MG63 (cell line): ENCODE data around the gene SSBP3. TPM values are rescaled to one million over a fixed set of nuclear protein-coding genes. Genes with fewer than 3 reads are reported as not detected.

ENCODE experiments used
- DNase-seq: peaks from one replicate; pipeline ENCODE4 v3.0.0-alpha.2; 2020
- H3K27me3 ChIP-seq: fragments of 250-450 bp; sonication (Bioruptor Pico); 2 replicates; pipeline ENCODE4 v1.5.1; 2020; ENCODE audit warnings: mild to moderate bottlenecking, moderate library complexity
- H3K36me3 ChIP-seq: fragments of 250-450 bp; sonication (Bioruptor Pico); 2 replicates; pipeline ENCODE4 v1.5.1; 2020; ENCODE audit warnings: mild to moderate bottlenecking, moderate library complexity
- H3K4me3 ChIP-seq: fragments of 250-450 bp; sonication (Bioruptor Pico); 2 replicates; pipeline ENCODE4 v1.5.1; 2020; ENCODE audit warnings: mild to moderate bottlenecking, moderate library complexity
- H3K9me3 ChIP-seq: fragments of 250-450 bp; sonication (Bioruptor Pico); 2 replicates; pipeline ENCODE4 v1.5.1; 2020; ENCODE audit warnings: mild to moderate bottlenecking, moderate library complexity
- total RNA-seq: library from RNA; depleted of rRNA; stranded (reverse); fragments of >200 nt; shearing (Covaris generic); gene quantifications from 2 replicates; pipeline ENCODE4 v1.2.3, GENCODE V29; 2014; ENCODE audit warnings: low replicate concordance

Gene SSBP3
- total RNA-seq, 1 experiment from 2014 or later, result 15.9 TPM

GRCh38 chr1:54318246-54318814 lies 87.9 kb downstream of the SSBP3 start:
- DNase-seq, result no peak
- H3K27me3 ChIP-seq, result no peaks in the 10 kb centered on the region
- no peaks in the 10 kb centered on the region for H3K36me3 ChIP-seq
- H3K9me3 ChIP-seq, result no peaks in the 10 kb centered on the region
- H3K4me3 ChIP-seq, result no peak overlapping the region

DNA sequence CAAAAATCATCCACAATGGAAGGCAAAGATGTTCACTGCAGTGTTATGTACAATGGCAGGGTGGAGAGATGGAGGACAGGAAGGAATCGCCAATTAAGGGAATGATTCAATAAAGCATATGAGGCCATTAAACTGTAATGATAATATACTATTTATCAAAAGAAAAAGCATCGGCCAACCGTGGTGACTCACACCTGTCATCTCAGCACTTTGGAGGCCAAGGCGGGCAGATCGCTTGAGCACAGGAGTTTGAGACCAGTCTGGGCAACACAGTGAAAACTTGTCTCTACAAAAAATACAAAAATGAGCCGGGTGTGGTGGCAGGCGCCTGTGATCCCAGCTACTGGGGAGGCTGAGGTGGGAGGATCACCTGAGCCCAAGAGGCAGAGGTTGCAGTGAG lies 89.1 kb downstream of the SSBP3 start:
- Histone ChIP-seq H3K4me3 (no peak overlapping the region), H3K9me3 (no peaks in the 10 kb centered on the region), H3K36me3 (no peaks in the 10 kb centered on the region), H3K27me3 (no peaks in the 10 kb centered on the region)
- peak; percentile 11 for DNase-seq

DNA sequence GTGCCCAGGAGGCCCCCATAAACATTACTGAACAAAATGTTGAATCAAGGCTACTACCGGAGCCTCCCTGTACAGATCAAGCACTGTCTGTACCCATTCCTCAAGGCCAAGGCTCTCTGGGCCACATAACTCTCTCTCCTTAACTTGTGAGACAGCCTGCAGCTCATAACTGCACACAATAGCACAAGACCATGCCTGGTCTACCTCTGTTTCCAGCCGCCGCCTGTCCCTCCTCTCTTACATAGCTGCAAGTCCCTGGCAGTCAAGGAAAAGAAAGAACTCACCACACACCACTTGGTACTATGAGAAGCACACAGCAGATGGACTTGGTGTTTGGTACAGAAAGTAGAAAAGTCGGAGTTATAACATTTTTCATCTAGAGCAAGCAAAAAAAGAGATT lies 91.1 kb downstream of the SSBP3 start:
- no peak for DNase-seq
- H3K27me3 ChIP-seq, result no peaks in the 10 kb centered on the region
- no peaks in the 10 kb centered on the region for H3K9me3 ChIP-seq
- no peak overlapping the region for H3K4me3 ChIP-seq
- no peaks in the 10 kb centered on the region for H3K36me3 ChIP-seq

DNA sequence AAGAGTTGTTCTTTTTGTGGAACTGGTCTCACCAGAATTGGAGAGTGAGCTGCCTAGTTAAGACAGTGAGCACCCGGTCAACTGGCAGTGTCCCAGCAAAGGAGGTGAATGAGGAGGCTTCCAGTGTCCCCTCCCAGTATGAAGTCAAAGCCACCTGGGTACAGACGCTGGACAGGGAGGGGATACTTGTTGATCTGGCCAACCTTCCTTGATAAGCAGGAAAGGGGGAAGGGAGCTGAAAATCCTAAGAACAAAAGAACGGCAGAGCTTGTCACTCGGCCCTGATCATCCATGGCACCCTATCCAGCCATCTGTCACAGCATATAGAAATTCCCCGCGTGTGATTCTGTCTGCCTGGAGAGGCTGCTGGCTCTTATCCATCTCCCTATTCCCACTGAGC lies 91.5 kb downstream of the SSBP3 start:
- no peak overlapping the region for H3K4me3 ChIP-seq
- no peak for DNase-seq

DNA sequence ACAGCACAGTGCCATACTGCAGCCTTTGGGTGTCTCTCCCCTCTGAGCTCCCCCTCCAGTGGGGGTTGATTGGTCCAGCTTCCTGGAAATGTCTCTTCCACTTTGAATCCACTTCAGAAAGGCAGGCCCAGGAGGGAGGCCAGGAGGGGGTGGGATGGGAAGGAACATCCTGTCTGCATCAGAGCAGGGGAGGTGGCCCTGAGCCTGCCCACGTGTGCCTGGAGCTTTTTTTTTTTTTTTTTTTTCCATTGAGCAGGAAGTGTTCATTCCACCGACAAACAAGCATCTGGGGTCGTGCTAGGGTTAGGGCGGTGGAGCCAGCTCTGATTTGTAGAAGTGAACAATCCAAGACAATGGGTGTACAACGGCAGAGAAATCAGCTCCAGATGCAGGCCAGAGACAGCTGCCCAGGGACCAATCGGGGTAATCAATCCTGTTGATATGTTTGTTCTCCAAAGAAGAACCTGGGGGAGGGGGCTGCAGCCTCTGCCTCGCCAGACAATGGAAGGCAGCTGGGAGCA lies 93.3 kb downstream of the SSBP3 start:
- Histone ChIP-seq H3K27me3 (no peaks in the 10 kb centered on the region), H3K9me3 (no peaks in the 10 kb centered on the region), H3K36me3 (no peaks in the 10 kb centered on the region), H3K4me3 (no peak overlapping the region)
- peak; percentile 54 for DNase-seq

More for the DNA sequence above, 91.5 kb downstream of the SSBP3 start:
- H3K9me3 ChIP-seq, result no peaks in the 10 kb centered on the region
- H3K36me3 ChIP-seq, result no peaks in the 10 kb centered on the region
- H3K27me3 ChIP-seq, result no peaks in the 10 kb centered on the region

DNA sequence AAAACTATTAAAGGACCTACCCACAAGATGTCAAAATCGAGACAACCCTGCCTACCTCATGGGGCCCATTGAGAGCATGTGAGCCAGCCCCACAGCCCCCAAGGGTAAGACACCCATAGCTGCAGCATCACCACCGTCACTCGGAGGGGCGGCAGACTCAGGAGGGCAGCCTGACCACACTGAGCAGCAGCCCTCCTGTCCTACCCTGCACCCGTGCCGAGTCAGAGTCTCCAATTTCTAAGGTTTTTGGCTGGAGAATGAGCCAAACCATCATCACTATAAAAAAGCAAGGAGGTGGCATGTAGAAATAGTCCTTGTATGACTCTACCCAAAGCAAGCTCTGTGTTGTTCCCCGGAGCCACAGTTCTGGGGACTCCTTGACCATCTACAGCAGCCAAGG lies 94.7 kb downstream of the SSBP3 start:
- no peaks in the 10 kb centered on the region for H3K27me3 ChIP-seq
- H3K36me3 ChIP-seq, result no peaks in the 10 kb centered on the region
- no peaks in the 10 kb centered on the region for H3K9me3 ChIP-seq
- no peak for DNase-seq
- no peak overlapping the region for H3K4me3 ChIP-seq

- no peak for DNase-seq
- Histone ChIP-seq H3K9me3 (no peaks in the 10 kb centered on the region), H3K4me3 (no peak overlapping the region), H3K27me3 (no peaks in the 10 kb centered on the region), H3K36me3 (no peaks in the 10 kb centered on the region)
Observed at GRCh38 chr1:54310439-54311328, 95.5 kb downstream of the SSBP3 start.

GRCh38 chr1:54309631-54310366 lies 96.4 kb downstream of the SSBP3 start:
- Histone ChIP-seq H3K4me3 (no peak overlapping the region), H3K36me3 (no peaks in the 10 kb centered on the region), H3K9me3 (no peaks in the 10 kb centered on the region), H3K27me3 (no peaks in the 10 kb centered on the region)
- DNase-seq, result no peak

DNA sequence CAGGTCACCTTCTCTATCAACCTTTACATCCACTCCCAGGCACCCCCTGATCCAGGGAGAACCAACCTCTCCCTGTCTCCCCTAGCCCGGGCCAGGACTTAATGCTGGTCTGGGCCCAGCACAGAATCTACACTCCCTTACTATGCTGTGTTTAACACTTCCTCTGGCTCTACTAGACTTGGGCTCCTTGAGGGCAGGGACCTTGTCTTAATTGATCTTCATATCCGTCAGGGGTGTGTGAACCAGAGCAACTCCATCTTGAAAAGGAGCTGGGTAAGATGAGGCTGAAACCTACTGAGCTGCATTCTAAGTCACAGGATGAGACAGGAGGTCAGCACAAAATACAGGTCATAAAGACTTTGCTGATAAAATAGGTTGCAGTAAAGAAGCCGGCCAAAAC lies 98.9 kb downstream of the SSBP3 start:
- no peaks in the 10 kb centered on the region for H3K9me3 ChIP-seq
- no peaks in the 10 kb centered on the region for H3K36me3 ChIP-seq
- H3K4me3 ChIP-seq, result no peak overlapping the region
- no peaks in the 10 kb centered on the region for H3K27me3 ChIP-seq
- no peak for DNase-seq

GRCh38 chr1:54305906-54306514 lies 100.2 kb downstream of the SSBP3 start:
- no peak for DNase-seq
- Histone ChIP-seq H3K27me3 (no peaks in the 10 kb centered on the region), H3K36me3 (no peaks in the 10 kb centered on the region), H3K4me3 (no peak overlapping the region), H3K9me3 (no peaks in the 10 kb centered on the region)

DNA sequence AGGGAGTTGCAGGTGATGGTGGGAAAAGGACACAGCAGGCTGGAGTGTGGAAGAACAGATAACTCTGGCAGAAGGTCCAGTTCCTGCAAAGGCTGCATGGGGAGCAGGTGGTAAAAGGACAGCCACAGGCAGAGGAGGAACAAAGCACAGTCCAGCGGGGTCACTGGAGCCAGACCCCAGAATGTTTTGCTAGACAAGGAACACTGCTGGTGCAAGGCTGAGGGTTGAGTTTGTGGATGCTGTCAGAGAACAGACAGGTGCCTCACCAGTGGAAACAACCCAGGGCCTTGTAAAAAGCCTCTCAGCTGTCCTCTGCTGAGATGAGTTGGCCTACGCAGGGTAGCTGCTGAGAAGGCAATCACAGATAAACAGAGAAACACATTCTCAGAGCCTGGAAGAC lies 101.7 kb downstream of the SSBP3 start:
- no peak for DNase-seq
- no peaks in the 10 kb centered on the region for H3K27me3 ChIP-seq
- H3K4me3 ChIP-seq, result no peak overlapping the region
- H3K36me3 ChIP-seq, result no peaks in the 10 kb centered on the region
- no peaks in the 10 kb centered on the region for H3K9me3 ChIP-seq

GRCh38 chr1:54302951-54303843 lies 103.0 kb downstream of the SSBP3 start:
- H3K27me3 ChIP-seq, result no peaks in the 10 kb centered on the region
- H3K4me3 ChIP-seq, result no peak overlapping the region
- H3K36me3 ChIP-seq, result no peaks in the 10 kb centered on the region
- H3K9me3 ChIP-seq, result no peaks in the 10 kb centered on the region
- DNase-seq, result no peak

DNA sequence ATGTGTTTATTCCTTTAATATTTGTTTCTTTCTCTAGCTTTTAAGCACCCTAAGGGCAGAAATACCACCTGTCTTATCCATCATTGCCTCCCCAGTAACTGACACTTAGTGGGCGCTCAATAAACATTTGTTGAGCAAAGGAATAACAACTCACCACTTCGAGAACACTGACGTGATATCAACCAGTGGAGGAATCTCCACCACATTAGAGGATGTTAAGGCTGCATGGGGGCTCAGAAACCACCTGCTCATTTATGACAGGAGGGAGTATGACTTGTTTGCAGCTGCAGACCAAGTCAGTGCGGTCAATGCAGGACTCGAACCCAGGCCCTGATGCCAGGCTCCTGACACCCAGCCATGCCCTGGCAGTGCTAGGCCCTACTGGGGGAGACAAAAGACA lies 103.6 kb downstream of the SSBP3 start:
- Histone ChIP-seq H3K4me3 (no peak overlapping the region), H3K36me3 (no peaks in the 10 kb centered on the region), H3K27me3 (no peaks in the 10 kb centered on the region), H3K9me3 (no peaks in the 10 kb centered on the region)
- no peak for DNase-seq

GRCh38 chr1:54301497-54301896 lies 104.7 kb downstream of the SSBP3 start:
- DNase-seq, result no peak
- no peaks in the 10 kb centered on the region for H3K36me3 ChIP-seq
- no peak overlapping the region for H3K4me3 ChIP-seq
- H3K27me3 ChIP-seq, result no peaks in the 10 kb centered on the region
- no peaks in the 10 kb centered on the region for H3K9me3 ChIP-seq

DNA sequence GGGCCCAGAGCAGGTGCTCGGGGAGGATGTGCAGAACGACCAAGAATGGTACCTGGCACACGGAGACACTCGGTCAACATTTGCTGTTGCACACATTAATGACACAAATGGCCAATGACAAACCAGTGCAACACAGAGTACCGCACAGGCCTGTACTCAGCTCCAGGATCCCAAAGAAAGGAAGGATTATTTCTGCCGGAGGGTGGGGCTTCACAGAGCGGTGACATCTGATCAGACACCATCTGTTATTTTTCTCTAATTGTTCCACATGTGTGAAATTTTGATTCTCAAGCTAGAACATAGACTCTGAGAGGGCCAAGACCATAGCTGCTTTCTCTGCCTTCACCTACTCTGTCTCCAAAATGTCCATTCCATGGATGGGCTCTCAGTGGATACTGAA lies 105.8 kb downstream of the SSBP3 start:
- Histone ChIP-seq H3K9me3 (no peaks in the 10 kb centered on the region), H3K36me3 (no peaks in the 10 kb centered on the region), H3K4me3 (no peak overlapping the region), H3K27me3 (no peaks in the 10 kb centered on the region)
- DNase-seq, result no peak

DNA sequence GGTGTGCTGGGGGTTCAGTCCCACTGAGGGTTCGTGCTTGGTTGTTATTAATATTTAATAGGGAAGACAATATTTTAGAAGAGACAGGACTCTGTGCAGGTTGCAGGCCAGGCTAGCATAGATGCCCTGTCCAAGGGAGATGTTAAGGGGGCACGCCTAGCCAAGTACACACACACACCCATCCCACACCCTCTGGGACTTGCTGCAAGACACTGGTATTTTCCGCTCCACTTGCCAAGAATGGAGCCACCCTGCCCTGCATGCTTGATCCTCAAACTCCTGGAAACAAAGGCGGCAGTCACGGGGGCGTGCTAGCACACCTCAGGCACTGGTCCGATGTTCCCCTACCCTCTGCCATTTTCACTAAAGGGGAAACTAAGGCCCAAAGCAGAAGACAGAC lies 107.2 kb downstream of the SSBP3 start:
- Histone ChIP-seq H3K27me3 (no peaks in the 10 kb centered on the region), H3K36me3 (no peaks in the 10 kb centered on the region), H3K4me3 (no peak overlapping the region), H3K9me3 (no peaks in the 10 kb centered on the region)
- no peak for DNase-seq
